Colon (tissue), 2 donors: ENCODE measurements around the gene SUCLG2.

Experiments used
- FAIRE-seq: peaks from 2 replicates; lab custom pipeline; 2012; peaks lifted over from hg19 to GRCh38; lab: Jason Lieb, UNC
- donor health status: control.
- donor health status: control.

SUCLG2 gene

GRCh38 chr3:67648701-67649100, 5.7 kb downstream of the SUCLG2 start:
- FAIRE-seq: no peak

GRCh38 chr3:67648229-67648628, 6.2 kb downstream of the SUCLG2 start:
- FAIRE-seq: no peak

- FAIRE-seq: no peak
Observed at GRCh38 chr3:67647390-67647878, 7.0 kb downstream of the SUCLG2 start.

GRCh38 chr3:67646586-67647234, 7.7 kb downstream of the SUCLG2 start:
- no peak for FAIRE-seq

GRCh38 chr3:67644827-67645226, 9.6 kb downstream of the SUCLG2 start:
- FAIRE-seq: no peak

GRCh38 chr3:67642734-67643133, 11.7 kb downstream of the SUCLG2 start:
- no peak for FAIRE-seq

GRCh38 chr3:67642190-67642589, 12.2 kb downstream of the SUCLG2 start:
- FAIRE-seq: no peak

- no peak for FAIRE-seq
Observed at GRCh38 chr3:67641451-67641850, 13.0 kb downstream of the SUCLG2 start.

GRCh38 chr3:67640023-67640660, 14.3 kb downstream of the SUCLG2 start:
- FAIRE-seq: no peak

GRCh38 chr3:67637255-67637900, 17.0 kb downstream of the SUCLG2 start:
- no peak for FAIRE-seq

GRCh38 chr3:67635806-67636205, 18.6 kb downstream of the SUCLG2 start:
- FAIRE-seq: no peak

GRCh38 chr3:67635257-67635656, 19.2 kb downstream of the SUCLG2 start:
- no peak for FAIRE-seq

GRCh38 chr3:67630666-67631362, 23.6 kb downstream of the SUCLG2 start:
- no peak for FAIRE-seq

GRCh38 chr3:67624687-67625086, 29.7 kb downstream of the SUCLG2 start:
- no peak for FAIRE-seq

GRCh38 chr3:67624078-67624477, 30.3 kb downstream of the SUCLG2 start:
- no peak for FAIRE-seq

- no peak for FAIRE-seq
Observed at GRCh38 chr3:67622652-67623051, 31.8 kb downstream of the SUCLG2 start.

GRCh38 chr3:67620869-67621268, 33.5 kb downstream of the SUCLG2 start:
- FAIRE-seq: no peak

- FAIRE-seq: no peak
Observed at GRCh38 chr3:67619991-67620390, 34.4 kb downstream of the SUCLG2 start.

- no peak for FAIRE-seq
Observed at GRCh38 chr3:67617518-67617917, 36.9 kb downstream of the SUCLG2 start.

- FAIRE-seq: no peak
Observed at GRCh38 chr3:67616046-67616445, 38.4 kb downstream of the SUCLG2 start.

GRCh38 chr3:67614195-67614594, 40.2 kb downstream of the SUCLG2 start:
- no peak for FAIRE-seq

GRCh38 chr3:67610458-67610857, 44.0 kb downstream of the SUCLG2 start:
- FAIRE-seq: no peak

GRCh38 chr3:67609709-67610108, 44.7 kb downstream of the SUCLG2 start:
- no peak for FAIRE-seq
